H1 (cell line): ENCODE data around the gene APELA. TPM values are rescaled to one million over a fixed set of nuclear protein-coding genes. Genes with fewer than 3 reads are reported as not detected.

ENCODE experiments used
- CTCF ChIA-PET: fragments of 300-600 bp; sonication (Branson Sonifier 250); formaldehyde crosslinking; loops from one replicate; lab custom pipeline; 2021; ENCODE audit not compliant: partially characterized antibody; lab: Charles Lee
- POLR2A ChIA-PET: fragments of 300-600 bp; sonication (Branson Sonifier 250); formaldehyde crosslinking; loops from one replicate; lab custom pipeline; 2021; ENCODE audit warnings: inconsistent platforms; ENCODE audit not compliant: partially characterized antibody; lab: Charles Lee
- DNase-seq, 2 experiments: peaks; one replicate each; pipeline versions ENCODE4 v3.0.0 to v3.0.0-alpha.2; 2010 to 2022; ENCODE audit warnings: low spot score in 2 of 2, low read depth in 1 of 2, mixed read lengths in 1 of 2
- FAIRE-seq: peaks from 2 replicates; lab custom pipeline; 2011; peaks lifted over from hg19 to GRCh38; lab: Jason Lieb, UNC
- H2AFZ ChIP-seq: 2 replicates; pipeline ENCODE4 v1.8.1; 2012; ENCODE audit warnings: low read length, inconsistent platforms
- H2AK5ac ChIP-seq: 2 replicates; pipeline ENCODE4 v1.6.1; 2013; ENCODE audit warnings: low read depth, low read length
- H2BK120ac ChIP-seq: replicated peaks from 2 replicates; pipeline ENCODE3; 2013; ENCODE audit warnings: low read depth, low read length, inconsistent platforms
- H2BK12ac ChIP-seq: 2 replicates; pipeline ENCODE4 v1.6.1; 2013; ENCODE audit warnings: low read depth, low read length
- H2BK15ac ChIP-seq: 2 replicates; pipeline ENCODE4 v1.6.1; 2013; ENCODE audit warnings: low read length
- H2BK20ac ChIP-seq: 2 replicates; pipeline ENCODE4 v1.6.1; 2013; ENCODE audit warnings: low read length
- H2BK5ac ChIP-seq: 2 replicates; pipeline ENCODE4 v1.6.1; 2013; ENCODE audit warnings: low read depth, low read length
- H3K14ac ChIP-seq: 2 replicates; pipeline ENCODE4 v1.6.1; 2013; ENCODE audit warnings: inconsistent platforms; ENCODE audit not compliant: insufficient read length
- H3K18ac ChIP-seq: 2 replicates; pipeline ENCODE4 v1.6.1; 2013; ENCODE audit warnings: low read length; ENCODE audit errors: extremely low read depth
- H3K23ac ChIP-seq: 2 replicates; pipeline ENCODE4 v1.6.1; 2013; ENCODE audit warnings: inconsistent platforms; ENCODE audit not compliant: insufficient read length
- H3K23me2 ChIP-seq: 2 replicates; pipeline ENCODE4 v1.6.1; 2013; ENCODE audit warnings: low read depth, low read length
- H3K27ac ChIP-seq: 2 replicates; pipeline ENCODE4 v1.6.1; 2011; ENCODE audit warnings: low read depth, low read length, inconsistent platforms
- H3K27me3 ChIP-seq, 4 experiments: replicated peaks in 1 of 4; 1 replicate in 1 of 4; 2 replicates in 3 of 4; pipeline versions ENCODE4 v1.6.1 to v1.8.1; 2011 to 2013; ENCODE audit warnings: low read length in 3 of 4, mild to moderate bottlenecking in 3 of 4, inconsistent platforms in 2 of 4, mixed read lengths in 2 of 4, moderate library complexity in 1 of 4; ENCODE audit not compliant: control insufficient read depth in 3 of 4, insufficient read depth in 3 of 4; ENCODE audit errors: extremely low read depth in 1 of 4
- H3K36me3 ChIP-seq, 4 experiments: 2 replicates each; pipeline versions ENCODE4 v1.6.1 to v1.8.1; 2011 to 2013; ENCODE audit warnings: mild to moderate bottlenecking in 4 of 4, low read length in 3 of 4, moderate library complexity in 2 of 4, control low read depth in 1 of 4, inconsistent platforms in 1 of 4; ENCODE audit not compliant: insufficient read depth in 4 of 4, control insufficient read depth in 2 of 4
- H3K4ac ChIP-seq: replicated peaks from 2 replicates; pipeline ENCODE3; 2013; ENCODE audit warnings: low read length, low read depth, mixed read lengths, inconsistent platforms; ENCODE audit not compliant: insufficient read length
- H3K4me1 ChIP-seq, 4 experiments: replicated peaks in 1 of 4; 1 replicate in 1 of 4; 2 replicates in 3 of 4; pipeline versions ENCODE4 v1.6.1 to v1.8.1; 2011 to 2013; ENCODE audit warnings: low read length in 3 of 4, inconsistent platforms in 2 of 4, mixed read lengths in 1 of 4; ENCODE audit not compliant: insufficient read depth in 4 of 4, control insufficient read depth in 3 of 4
- H3K4me2 ChIP-seq, 2 experiments: 2 replicates each; pipeline versions ENCODE4 v1.6.1 to v1.8.1; 2011 to 2013; ENCODE audit warnings: low read depth in 2 of 2, low read length in 2 of 2, control low read depth in 1 of 2, inconsistent platforms in 1 of 2, mild to moderate bottlenecking in 1 of 2; ENCODE audit not compliant: insufficient read depth in 1 of 2
- H3K4me3 ChIP-seq, 4 experiments: fragments of 200-600, 300-600 bp in 1 of 4; sonication (generic), shearing (Covaris generic), sonication (Bioruptor Twin) in 1 of 4; 2 replicates each; pipeline versions ENCODE4 v1.5.1 to v1.8.1; 2011 to 2016; ENCODE audit warnings: low read length in 4 of 4, low read depth in 3 of 4, control low read depth in 2 of 4, inconsistent platforms in 2 of 4, mild to moderate bottlenecking in 2 of 4, mixed read lengths in 1 of 4, moderate library complexity in 1 of 4; ENCODE audit not compliant: insufficient read depth in 2 of 4; ENCODE audit errors: extremely low read depth in 1 of 4
- H3K56ac ChIP-seq: replicated peaks from 2 replicates; pipeline ENCODE3; 2013; ENCODE audit warnings: low read depth, mild to moderate bottlenecking, mixed read lengths, low read length, inconsistent platforms; ENCODE audit not compliant: insufficient read length
- H3K79me1 ChIP-seq: 2 replicates; pipeline ENCODE4 v1.6.1; 2013; ENCODE audit warnings: low read depth, low read length, control low read depth
- H3K79me2 ChIP-seq, 2 experiments: 2 replicates each; pipeline versions ENCODE4 v1.6.1 to v1.8.1; 2012 to 2013; ENCODE audit warnings: low read length in 2 of 2, mild to moderate bottlenecking in 2 of 2, inconsistent platforms in 1 of 2; ENCODE audit not compliant: insufficient read depth in 2 of 2, control insufficient read depth in 1 of 2
- H3K9ac ChIP-seq, 4 experiments: replicated peaks in 1 of 4; 1 replicate in 1 of 4; 2 replicates in 3 of 4; pipeline versions ENCODE4 v1.6.1 to v1.8.1; 2011 to 2013; ENCODE audit warnings: low read depth in 3 of 4, low read length in 3 of 4, control low read depth in 2 of 4, mild to moderate bottlenecking in 2 of 4, moderate library complexity in 2 of 4, inconsistent platforms in 1 of 4; ENCODE audit errors: extremely low read depth in 1 of 4
- H3K9me3 ChIP-seq, 2 experiments: 2 replicates each; pipeline versions ENCODE4 v1.6.1 to v1.8.1; 2012 to 2013; ENCODE audit warnings: mild to moderate bottlenecking in 2 of 2, moderate library complexity in 2 of 2, control low read depth in 1 of 2, inconsistent platforms in 1 of 2, low read depth in 1 of 2, low read length in 1 of 2, mixed read lengths in 1 of 2; ENCODE audit not compliant: insufficient read depth in 2 of 2
- H4K20me1 ChIP-seq, 2 experiments: replicated peaks in 1 of 2; 2 replicates each; pipeline versions ENCODE3 to v1.8.1; 2011 to 2013; ENCODE audit warnings: inconsistent platforms in 2 of 2, low read length in 2 of 2, mild to moderate bottlenecking in 1 of 2; ENCODE audit not compliant: insufficient read depth in 2 of 2, control insufficient read depth in 1 of 2
- H4K5ac ChIP-seq: 2 replicates; pipeline ENCODE4 v1.6.1; 2013; ENCODE audit warnings: low read length, low read depth, mixed read lengths, inconsistent platforms; ENCODE audit not compliant: insufficient read length
- H4K8ac ChIP-seq: 2 replicates; pipeline ENCODE4 v1.8.0; 2013; ENCODE audit warnings: mild to moderate bottlenecking, moderate library complexity, low read length, inconsistent platforms; ENCODE audit not compliant: insufficient read depth; ENCODE audit errors: extremely low read depth
- H4K91ac ChIP-seq: replicated peaks from 2 replicates; pipeline ENCODE3; 2013; ENCODE audit warnings: low read length, mixed read lengths, inconsistent platforms; ENCODE audit not compliant: insufficient read length
- BCL11A ChIP-seq, 2 experiments: IDR thresholded peaks; one replicate each; pipeline ENCODE4 v1.6.1; 2011; ENCODE audit warnings: low read depth in 2 of 2, low read length in 2 of 2, mild to moderate bottlenecking in 2 of 2
- CTBP2 ChIP-seq: IDR thresholded peaks from 2 replicates; pipeline ENCODE4 v1.7.0; 2011; ENCODE audit warnings: borderline replicate concordance, mild to moderate bottlenecking, moderate library complexity, mixed read lengths, low read length; ENCODE audit not compliant: insufficient read depth, insufficient read length
- JUND ChIP-seq: IDR thresholded peaks from 2 replicates; pipeline ENCODE4 v1.6.1; 2011; ENCODE audit warnings: mild to moderate bottlenecking, improper control_type of control experiment, low read length
- KDM1A ChIP-seq: fragments of 200-600, 300-600 bp; sonication (generic); IDR thresholded peaks from 2 replicates; pipeline ENCODE4 v1.7.1; 2016; ENCODE audit warnings: mild to moderate bottlenecking, low read length, borderline replicate concordance
- NANOG ChIP-seq: IDR thresholded peaks from 2 replicates; pipeline ENCODE4 v1.6.1; 2011; ENCODE audit warnings: low read length, low read depth, mild to moderate bottlenecking, inconsistent platforms; ENCODE audit not compliant: insufficient read depth, poor library complexity, severe bottlenecking
- PHF8 ChIP-seq: fragments of 200-600 bp; sonication (generic); conservative IDR thresholded peaks from 2 replicates; pipeline ENCODE4 v1.7.1; 2012; ENCODE audit warnings: low read depth, mild to moderate bottlenecking, inconsistent platforms, low read length, moderate library complexity
- SIN3A ChIP-seq, 2 experiments: IDR thresholded peaks in 1 of 2; conservative IDR thresholded peaks in 1 of 2; 2 replicates each; pipeline ENCODE4 v1.6.1; 2011 to 2012; ENCODE audit warnings: low read length in 2 of 2, improper control_type of control experiment in 1 of 2, low read depth in 1 of 2, mild to moderate bottlenecking in 1 of 2
- SP1 ChIP-seq: IDR thresholded peaks from 2 replicates; pipeline ENCODE4 v1.6.1; 2011; ENCODE audit warnings: low read depth, low read length
- WGBS, 2 experiments: shearing (Covaris generic) in 1 of 2; methylation state at CpG; one replicate each; pipeline versions ENCODE4 v1.1.6 to v1.1.7; 2013 to 2015; ENCODE audit warnings: low lambda C conversion rate in 2 of 2, mixed read lengths in 2 of 2, inconsistent platforms in 1 of 2, low coverage in 1 of 2, missing lambda C conversion rate in 1 of 2; ENCODE audit not compliant: insufficient replicate concordance in 2 of 2, insufficient coverage in 1 of 2, insufficient read length in 1 of 2; ENCODE audit errors: extremely low coverage in 1 of 2, missing lambda C conversion rate in 1 of 2; 5-methylcytosine and 5-hydroxymethylcytosine counted together
- polyA plus RNA-seq, 7 experiments: library from polyadenylated mRNA; depleted of rRNA in 3 of 7; stranded (reverse) in 5 of 7; unstranded in 2 of 7; fragments of >200 nt in 5 of 7; fragments of 200-250 nt in 2 of 7; gene quantifications; 1 replicate in 5 of 7; 2 replicates in 1 of 7; 4 replicates in 1 of 7; pipeline versions ENCODE4 v1.2.1 to v1.2.3, GENCODE V29; 2011 to 2013; ENCODE audit warnings: missing spikeins in 2 of 7, mixed read lengths in 2 of 7
- total RNA-seq: library from RNA; stranded (reverse); fragmentation: NEBNext Ultra II Directional; extraction: Animal tissue kit (Norgen Biotek cat#: 25700); gene quantifications from 2 replicates; pipeline ENCODE4 v1.2.1, GENCODE V29; 2021
- TF ChIP-seq, protein P1 (sequence below): IDR thresholded peaks from 2 replicates; pipeline ENCODE4 v1.6.1; 2011; ENCODE audit warnings: low read length, improper control_type of control experiment

APELA gene
- total and polyA plus RNA-seq, 2 of the 8 experiments (the other 6 are each of a cell fraction or from before 2014, with no cell fraction given), result 60.2 to 81.8 TPM

DNA sequence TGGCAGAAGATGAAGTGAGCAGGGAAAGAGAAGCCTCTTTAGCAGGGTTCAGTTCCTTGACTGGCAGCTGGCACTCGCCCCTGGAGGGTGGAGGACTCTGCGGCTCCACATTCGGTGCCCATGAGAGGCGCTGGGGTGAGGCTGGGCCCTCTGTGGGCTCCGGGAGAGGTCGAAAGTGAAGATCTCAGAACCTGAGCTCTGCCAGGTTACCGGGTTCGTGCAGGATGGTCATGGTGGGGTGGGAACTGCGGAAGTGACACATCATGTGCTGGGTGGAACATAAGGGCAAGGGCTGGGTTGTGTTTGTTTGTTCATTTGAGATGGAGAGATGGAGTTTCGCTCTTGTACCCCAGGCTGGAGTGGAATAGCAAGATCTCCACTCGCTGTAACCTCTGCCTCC lies 56.3 kb downstream of the APELA start:
- H3K4me3 ChIP-seq, result no peak overlapping the region
- H3K79me2 ChIP-seq, result no peaks in the 10 kb centered on the region
- H3K79me1 ChIP-seq, result no peaks in the 10 kb centered on the region
- H4K8ac ChIP-seq, result peak overlapping the region; percentile 71
- H3K23me2 ChIP-seq, result no peaks in the 10 kb centered on the region; the same call in 1 of the 2 replicates
- 92% methylated on average over 11 of the region's 11 CpGs; no CpG with 5 or more reads in 1 of the 2 experiments for WGBS, 2 experiments
- H4K5ac ChIP-seq, result no peak overlapping the region
- no peak overlapping the region for H3K4ac ChIP-seq
- FAIRE-seq (no peak), DNase-seq (no peak)
- no peaks in the 10 kb centered on the region; a peak in 1 of 7 replicates for H3K4me1 ChIP-seq
- H4K20me1 ChIP-seq, result no peaks in the 10 kb centered on the region
- H3K9me3 ChIP-seq, result no peaks in the 10 kb centered on the region
- H2BK15ac ChIP-seq, result no peak overlapping the region
- no peak overlapping the region for H2AFZ ChIP-seq
- H3K36me3 ChIP-seq, result no peaks in the 10 kb centered on the region
- H3K23ac ChIP-seq, result no peak overlapping the region
- H3K18ac ChIP-seq, result no peak overlapping the region
- no peaks in the 10 kb centered on the region for H3K27me3 ChIP-seq
- no peak overlapping the region; the same call in 1 of the 2 replicates for H2BK5ac ChIP-seq
- ChIA-PET POLR2A (interaction anchor here (0.8 kb wide), 1 partner anchor 45 kb away, joined by 3 read pairs; no protein-coding TSS in a partner anchor), CTCF (interaction anchor here (0.6 to 13.7 kb wide), 17 partner anchors 9 to 165 kb away, joined by 3 to 279 read pairs (median 3); no protein-coding TSS in a partner anchor)
- H2BK120ac ChIP-seq, result no peak overlapping the region
- no peak overlapping the region for H3K9ac ChIP-seq
- no peak overlapping the region for H3K4me2 ChIP-seq
- no peak overlapping the region for H4K91ac ChIP-seq
- no peak overlapping the region for H3K56ac ChIP-seq
- no peak overlapping the region for H2BK12ac ChIP-seq
- no peak overlapping the region for H3K14ac ChIP-seq
- no peak for TF ChIP-seq SIN3A (conservative IDR thresholded peaks at IDR 0.05 in 1 of 2, IDR thresholded peaks at IDR 0.05 in 1 of 2; ENCODE audit: low read depth in 1 of 2, low read length in 2 of 2)
- TF ChIP-seq CTBP2, result no peak
- no peak for TF ChIP-seq NANOG
- no peak for TF ChIP-seq KDM1A
- no peak for TF ChIP-seq JUND
- TF ChIP-seq, protein P1, sequence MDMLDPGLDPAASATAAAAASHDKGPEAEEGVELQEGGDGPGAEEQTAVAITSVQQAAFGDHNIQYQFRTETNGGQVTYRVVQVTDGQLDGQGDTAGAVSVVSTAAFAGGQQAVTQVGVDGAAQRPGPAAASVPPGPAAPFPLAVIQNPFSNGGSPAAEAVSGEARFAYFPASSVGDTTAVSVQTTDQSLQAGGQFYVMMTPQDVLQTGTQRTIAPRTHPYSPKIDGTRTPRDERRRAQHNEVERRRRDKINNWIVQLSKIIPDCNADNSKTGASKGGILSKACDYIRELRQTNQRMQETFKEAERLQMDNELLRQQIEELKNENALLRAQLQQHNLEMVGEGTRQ, result no peak
- TF ChIP-seq BCL11A (IDR thresholded peaks at IDR 0.05; ENCODE audit: low read depth in 2 of 2, low read length in 2 of 2), result no peak
- TF ChIP-seq SP1, result no peak
- TF ChIP-seq PHF8, result no peak
- no peak overlapping the region for H2BK20ac ChIP-seq
- no peak overlapping the region for H3K27ac ChIP-seq
- H2AK5ac ChIP-seq, result no peak overlapping the region
